ENCODE results near the gene CST8. TPM values are rescaled to one million over a fixed set of nuclear protein-coding genes. Genes with fewer than 3 reads are reported as not detected.

CST8 gene
- total and polyA plus RNA-seq, 2 experiments from 2014 or later: not detected

- ATAC-seq (no peak), DNase-seq (ENCODE audit: low spot score) (no peak)
- no peaks in the 10 kb centered on the region for H3K79me2 ChIP-seq (replicated peaks; ENCODE audit: insufficient read depth)
- no peak overlapping the region for H2AFZ ChIP-seq
- Mint-ChIP-seq H3K27me3 (ENCODE audit: insufficient read depth, low read depth, poor library complexity) (peaks cover 5% of the 10 kb centered on the region), H3K4me1 (peaks cover 4% of the 10 kb centered on the region; the same call in 1 of the 3 replicates), H3K4me3 (no peak overlapping the region), H3K27ac (no peak overlapping the region), H3K9me3 (no peaks in the 10 kb centered on the region), H3K36me3 (ENCODE audit: low read depth) (no peaks in the 10 kb centered on the region)
- no peak overlapping the region for H3K27ac ChIP-seq (ENCODE audit: low read depth)
- H3K4me2 ChIP-seq: no peak overlapping the region
- H3K27me3 ChIP-seq (ENCODE audit: insufficient read depth): no peaks in the 10 kb centered on the region
- H3K4me1 ChIP-seq (ENCODE audit: insufficient read depth): no peaks in the 10 kb centered on the region
- no peaks in the 10 kb centered on the region for H3K36me3 ChIP-seq (ENCODE audit: insufficient read depth)
- no peaks in the 10 kb centered on the region for H3K9me2 ChIP-seq (ENCODE audit: insufficient read depth)
- no peaks in the 10 kb centered on the region for H4K20me1 ChIP-seq (replicated peaks; ENCODE audit: insufficient read depth)
- no peaks in the 10 kb centered on the region for H3F3A ChIP-seq (replicated peaks; ENCODE audit: low read depth)
- TF ChIP-seq POLR2AphosphoS5 (IDR thresholded peaks at IDR 0.05; ENCODE audit: low read depth) (no peak), ETS1 (IDR thresholded peaks at IDR 0.05) (no peak), STAT1 (IDR thresholded peaks at IDR 0.05; ENCODE audit: unreplicated experiment) (no peak), CREB1 (CRISPR knock-in tag; IDR thresholded peaks at IDR 0.05; ENCODE audit: low read depth) (no peak), REST (IDR thresholded peaks at IDR 0.05; ENCODE audit: unreplicated experiment) (no peak), EZH2phosphoT487 (IDR thresholded peaks at IDR 0.05; ENCODE audit: unreplicated experiment) (no peak), CTCF (conservative IDR thresholded peaks at IDR 0.05; ENCODE audit: low read depth in 2 of 2) (no peak), ZNF114 (CRISPR knock-in tag; IDR thresholded peaks at IDR 0.05) (no peak), EZH2 (IDR thresholded peaks at IDR 0.05; ENCODE audit: low read depth, unreplicated experiment) (no peak), JUNB (IDR thresholded peaks at IDR 0.05; ENCODE audit: unreplicated experiment) (no peak), ZNF462 (CRISPR knock-in tag; IDR thresholded peaks at IDR 0.05) (no peak), NANOG (IDR thresholded peaks at IDR 0.05; ENCODE audit: borderline replicate concordance) (no peak), ZNF331 (CRISPR knock-in tag; IDR thresholded peaks at IDR 0.05; ENCODE audit: low read depth) (no peak)
- no peak overlapping the region for H3K4me3 ChIP-seq
Measured at GRCh38 chr20:23442436-23442835, 48.5 kb upstream of the CST8 start.

Data from GM23338 (cell line).